Measurements from ENCODE around the gene BAK1. TPM values are rescaled to one million over a fixed set of nuclear protein-coding genes. Genes with fewer than 3 reads are reported as not detected.
"Not testable (repeated sequence)": the region's sequence is repeated elsewhere in the genome, so short reads cannot be mapped to it uniquely, and the experiment has no call there.

Gene BAK1
- polyA plus RNA-seq, 3 donors = 27.8 to 41.5 (median 34.0) TPM

GRCh38 chr6:33534702-33535101 is 45.4 kb downstream of the BAK1 start:
- H3K4me3 ChIP-seq (replicated peaks in 1 of 3; ENCODE audit: low read depth in 2 of 3, low read length in 3 of 3) = no peak overlapping the region

GRCh38 chr6:33533163-33533869 is 46.8 kb downstream of the BAK1 start:
- H3K79me2 ChIP-seq (ENCODE audit: insufficient read depth, low read length); H3K36me3 ChIP-seq (replicated peaks in 1 of 2; ENCODE audit: control insufficient read depth in 1 of 2, insufficient read depth in 2 of 2, low read length in 2 of 2); DNase-seq; H3K27ac Mint-ChIP-seq; H3K4me3 Mint-ChIP-seq; intact Hi-C loops (cut with micrococcal nuclease); H3K36me3 Mint-ChIP-seq; H3K4me2 ChIP-seq (replicated peaks; ENCODE audit: extremely low read depth, low read length, poor library complexity, severe bottlenecking); H3K9me3 ChIP-seq (replicated peaks in 1 of 2; ENCODE audit: control insufficient read depth in 1 of 2, insufficient read depth in 1 of 2, low read length in 2 of 2); H3K4me3 ChIP-seq (replicated peaks in 1 of 3; ENCODE audit: low read depth in 2 of 3, low read length in 3 of 3); H3K27ac ChIP-seq (ENCODE audit: low read depth in 1 of 2, low read length in 2 of 2); H3K27me3 Mint-ChIP-seq (ENCODE audit: low read depth in 3 of 3); H2AFZ ChIP-seq (ENCODE audit: insufficient read depth, low read depth, low read length, poor library complexity, severe bottlenecking); H3K4me1 ChIP-seq (ENCODE audit: control insufficient read depth in 1 of 2, insufficient read depth in 2 of 2, low read length in 2 of 2); H3K9ac ChIP-seq (ENCODE audit: insufficient read depth, low read length, poor library complexity, severe bottlenecking); H3K4me1 Mint-ChIP-seq; H4K20me1 ChIP-seq (ENCODE audit: insufficient read depth, low read length); H3K9me3 Mint-ChIP-seq; H3K27me3 ChIP-seq (ENCODE audit: control insufficient read depth in 2 of 2, insufficient read depth in 2 of 2, low read length in 2 of 2): not testable (repeated sequence)
- whole genome bisulfite sequencing (ENCODE audit: insufficient coverage) = 62% methylated on average over 17 of the region's 22 CpGs

More at GRCh38 chr6:33534702-33535101, 45.4 kb downstream of the BAK1 start:
- H3K9ac ChIP-seq (ENCODE audit: insufficient read depth, low read length, poor library complexity, severe bottlenecking) = no peak overlapping the region
- Mint-ChIP-seq H3K4me3 (no peak overlapping the region), H3K27ac (no peak overlapping the region), H3K36me3 (no peaks in the 10 kb centered on the region), H3K27me3 (ENCODE audit: low read depth in 3 of 3) (peaks cover 0 to 5% (median 2%) of the 10 kb centered on the region in 3 donors), H3K4me1 (no peaks in the 10 kb centered on the region), H3K9me3 (peaks cover 0 to 2% (median 0%) of the 10 kb centered on the region in 7 donors)
- no peaks in the 10 kb centered on the region for H3K4me1 ChIP-seq (ENCODE audit: control insufficient read depth in 1 of 2, insufficient read depth in 2 of 2, low read length in 2 of 2)
- no peak overlapping the region for H3K27ac ChIP-seq (ENCODE audit: low read depth in 1 of 2, low read length in 2 of 2)
- H2AFZ ChIP-seq (ENCODE audit: insufficient read depth, low read depth, low read length, poor library complexity, severe bottlenecking) = no peak overlapping the region
- H4K20me1 ChIP-seq (ENCODE audit: insufficient read depth, low read length) = no peaks in the 10 kb centered on the region
- H3K9me3 ChIP-seq (replicated peaks in 1 of 2; ENCODE audit: control insufficient read depth in 1 of 2, insufficient read depth in 1 of 2, low read length in 2 of 2) = no peaks in the 10 kb centered on the region
- TF ChIP-seq CTCF (IDR thresholded peaks at IDR 0.05) = no peak
- no peaks in the 10 kb centered on the region for H3K79me2 ChIP-seq (ENCODE audit: insufficient read depth, low read length)
- WGBS (ENCODE audit: insufficient coverage) = no CpG with 5 or more reads among the region's 3 CpGs
- H3K27me3 ChIP-seq (ENCODE audit: control insufficient read depth in 2 of 2, insufficient read depth in 2 of 2, low read length in 2 of 2) = no peaks in the 10 kb centered on the region
- no peaks in the 10 kb centered on the region for H3K36me3 ChIP-seq (replicated peaks in 1 of 2; ENCODE audit: control insufficient read depth in 1 of 2, insufficient read depth in 2 of 2, low read length in 2 of 2)
- H3K4me2 ChIP-seq (replicated peaks; ENCODE audit: extremely low read depth, low read length, poor library complexity, severe bottlenecking) = no peak overlapping the region
- no peak for DNase-seq
- intact Hi-C loops (cut with micrococcal nuclease) = no loop called here

GRCh38 chr6:33532431-33532830 is 47.6 kb downstream of the BAK1 start:
- H3K27ac Mint-ChIP-seq; H3K36me3 Mint-ChIP-seq; H4K20me1 ChIP-seq (ENCODE audit: insufficient read depth, low read length); H3K4me3 Mint-ChIP-seq; H3K27ac ChIP-seq (ENCODE audit: low read depth in 1 of 2, low read length in 2 of 2); intact Hi-C loops (cut with micrococcal nuclease); H3K79me2 ChIP-seq (ENCODE audit: insufficient read depth, low read length); H3K4me3 ChIP-seq (replicated peaks in 1 of 3; ENCODE audit: low read depth in 2 of 3, low read length in 3 of 3); H3K4me1 ChIP-seq (ENCODE audit: control insufficient read depth in 1 of 2, insufficient read depth in 2 of 2, low read length in 2 of 2); H3K4me2 ChIP-seq (replicated peaks; ENCODE audit: extremely low read depth, low read length, poor library complexity, severe bottlenecking); DNase-seq; H3K36me3 ChIP-seq (replicated peaks in 1 of 2; ENCODE audit: control insufficient read depth in 1 of 2, insufficient read depth in 2 of 2, low read length in 2 of 2); H3K27me3 ChIP-seq (ENCODE audit: control insufficient read depth in 2 of 2, insufficient read depth in 2 of 2, low read length in 2 of 2); H3K9me3 ChIP-seq (replicated peaks in 1 of 2; ENCODE audit: control insufficient read depth in 1 of 2, insufficient read depth in 1 of 2, low read length in 2 of 2); H3K4me1 Mint-ChIP-seq; H2AFZ ChIP-seq (ENCODE audit: insufficient read depth, low read depth, low read length, poor library complexity, severe bottlenecking); H3K9ac ChIP-seq (ENCODE audit: insufficient read depth, low read length, poor library complexity, severe bottlenecking); H3K9me3 Mint-ChIP-seq; H3K27me3 Mint-ChIP-seq (ENCODE audit: low read depth in 3 of 3): not testable (repeated sequence)
- WGBS (ENCODE audit: insufficient coverage) = 100% methylated on average over 3 of the region's 25 CpGs

GRCh38 chr6:33530617-33531016 is 49.5 kb downstream of the BAK1 start:
- H4K20me1 ChIP-seq (ENCODE audit: insufficient read depth, low read length); H3K9me3 ChIP-seq (replicated peaks in 1 of 2; ENCODE audit: control insufficient read depth in 1 of 2, insufficient read depth in 1 of 2, low read length in 2 of 2); H3K27ac Mint-ChIP-seq; H3K79me2 ChIP-seq (ENCODE audit: insufficient read depth, low read length); H3K4me1 ChIP-seq (ENCODE audit: control insufficient read depth in 1 of 2, insufficient read depth in 2 of 2, low read length in 2 of 2); DNase-seq; H3K9me3 Mint-ChIP-seq; H3K36me3 ChIP-seq (replicated peaks in 1 of 2; ENCODE audit: control insufficient read depth in 1 of 2, insufficient read depth in 2 of 2, low read length in 2 of 2); H3K4me3 Mint-ChIP-seq; H3K4me2 ChIP-seq (replicated peaks; ENCODE audit: extremely low read depth, low read length, poor library complexity, severe bottlenecking); H2AFZ ChIP-seq (ENCODE audit: insufficient read depth, low read depth, low read length, poor library complexity, severe bottlenecking); H3K36me3 Mint-ChIP-seq; H3K27me3 Mint-ChIP-seq (ENCODE audit: low read depth in 3 of 3); intact Hi-C loops (cut with micrococcal nuclease); H3K9ac ChIP-seq (ENCODE audit: insufficient read depth, low read length, poor library complexity, severe bottlenecking); H3K4me1 Mint-ChIP-seq; H3K27me3 ChIP-seq (ENCODE audit: control insufficient read depth in 2 of 2, insufficient read depth in 2 of 2, low read length in 2 of 2); H3K27ac ChIP-seq (ENCODE audit: low read depth in 1 of 2, low read length in 2 of 2); H3K4me3 ChIP-seq (replicated peaks in 1 of 3; ENCODE audit: low read depth in 2 of 3, low read length in 3 of 3): not testable (repeated sequence)
